ENCODE results near the gene SPTBN5. TPM values are rescaled to one million over a fixed set of nuclear protein-coding genes. Genes with fewer than 3 reads are reported as not detected.

The SPTBN5 gene
- polyA plus RNA-seq, 1 donor from 2014 or later: 0.01 TPM

DNA sequence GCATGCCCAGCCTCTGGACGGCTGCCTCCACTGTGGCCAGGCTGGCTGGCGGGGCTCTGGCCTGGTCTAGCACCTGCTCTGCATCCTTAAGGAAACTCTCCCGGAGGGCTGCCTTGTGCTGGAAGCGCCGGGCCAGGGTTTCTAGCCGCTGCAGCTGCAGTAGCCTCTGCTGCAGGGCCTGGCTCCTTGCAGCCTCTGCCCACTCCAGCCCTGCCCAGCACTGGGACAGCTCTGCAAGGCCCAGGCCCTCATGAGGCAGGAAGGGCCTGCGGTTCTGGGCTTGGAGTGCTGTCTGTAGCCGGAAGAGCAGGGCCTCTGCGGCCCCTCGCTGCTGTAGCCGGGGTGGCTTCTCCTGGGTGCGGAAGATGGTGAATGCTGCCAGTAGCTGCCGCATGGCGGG lies 8.0 kb downstream of the SPTBN5 start:
- no peaks in the 10 kb centered on the region for H3K79me2 ChIP-seq (replicated peaks; ENCODE audit: insufficient read depth, low read length)
- H3K9me3 ChIP-seq (ENCODE audit: low read length): no peaks in the 10 kb centered on the region
- H4K20me1 ChIP-seq (ENCODE audit: insufficient read depth): no peaks in the 10 kb centered on the region
- H3K9me2 ChIP-seq (ENCODE audit: insufficient read depth, low read length): no peaks in the 10 kb centered on the region
- no peak overlapping the region for H3K4me3 ChIP-seq (ENCODE audit: low read length)
- TF ChIP-seq EP300 (conservative IDR thresholded peaks at IDR 0.05; ENCODE audit: poor library complexity, severe bottlenecking) (no peak), SMC3 (conservative IDR thresholded peaks at IDR 0.05; ENCODE audit: poor library complexity) (no peak), TAF1 (IDR thresholded peaks at IDR 0.05; ENCODE audit: low read depth) (no peak), MXI1 (conservative IDR thresholded peaks at IDR 0.05; ENCODE audit: poor library complexity, severe bottlenecking) (no peak), EZH2 (IDR thresholded peaks at IDR 0.05; ENCODE audit: borderline replicate concordance, insufficient read depth, low read length, poor library complexity, severe bottlenecking) (no peak), RAD21 (conservative IDR thresholded peaks at IDR 0.05) (no peak), POLR2AphosphoS5 (IDR thresholded peaks at IDR 0.05) (no peak)
- TF ChIP-seq, protein P1, sequence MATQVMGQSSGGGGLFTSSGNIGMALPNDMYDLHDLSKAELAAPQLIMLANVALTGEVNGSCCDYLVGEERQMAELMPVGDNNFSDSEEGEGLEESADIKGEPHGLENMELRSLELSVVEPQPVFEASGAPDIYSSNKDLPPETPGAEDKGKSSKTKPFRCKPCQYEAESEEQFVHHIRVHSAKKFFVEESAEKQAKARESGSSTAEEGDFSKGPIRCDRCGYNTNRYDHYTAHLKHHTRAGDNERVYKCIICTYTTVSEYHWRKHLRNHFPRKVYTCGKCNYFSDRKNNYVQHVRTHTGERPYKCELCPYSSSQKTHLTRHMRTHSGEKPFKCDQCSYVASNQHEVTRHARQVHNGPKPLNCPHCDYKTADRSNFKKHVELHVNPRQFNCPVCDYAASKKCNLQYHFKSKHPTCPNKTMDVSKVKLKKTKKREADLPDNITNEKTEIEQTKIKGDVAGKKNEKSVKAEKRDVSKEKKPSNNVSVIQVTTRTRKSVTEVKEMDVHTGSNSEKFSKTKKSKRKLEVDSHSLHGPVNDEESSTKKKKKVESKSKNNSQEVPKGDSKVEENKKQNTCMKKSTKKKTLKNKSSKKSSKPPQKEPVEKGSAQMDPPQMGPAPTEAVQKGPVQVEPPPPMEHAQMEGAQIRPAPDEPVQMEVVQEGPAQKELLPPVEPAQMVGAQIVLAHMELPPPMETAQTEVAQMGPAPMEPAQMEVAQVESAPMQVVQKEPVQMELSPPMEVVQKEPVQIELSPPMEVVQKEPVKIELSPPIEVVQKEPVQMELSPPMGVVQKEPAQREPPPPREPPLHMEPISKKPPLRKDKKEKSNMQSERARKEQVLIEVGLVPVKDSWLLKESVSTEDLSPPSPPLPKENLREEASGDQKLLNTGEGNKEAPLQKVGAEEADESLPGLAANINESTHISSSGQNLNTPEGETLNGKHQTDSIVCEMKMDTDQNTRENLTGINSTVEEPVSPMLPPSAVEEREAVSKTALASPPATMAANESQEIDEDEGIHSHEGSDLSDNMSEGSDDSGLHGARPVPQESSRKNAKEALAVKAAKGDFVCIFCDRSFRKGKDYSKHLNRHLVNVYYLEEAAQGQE (IDR thresholded peaks at IDR 0.05; ENCODE audit: borderline replicate concordance): no peak
- TF ChIP-seq, protein P2, sequence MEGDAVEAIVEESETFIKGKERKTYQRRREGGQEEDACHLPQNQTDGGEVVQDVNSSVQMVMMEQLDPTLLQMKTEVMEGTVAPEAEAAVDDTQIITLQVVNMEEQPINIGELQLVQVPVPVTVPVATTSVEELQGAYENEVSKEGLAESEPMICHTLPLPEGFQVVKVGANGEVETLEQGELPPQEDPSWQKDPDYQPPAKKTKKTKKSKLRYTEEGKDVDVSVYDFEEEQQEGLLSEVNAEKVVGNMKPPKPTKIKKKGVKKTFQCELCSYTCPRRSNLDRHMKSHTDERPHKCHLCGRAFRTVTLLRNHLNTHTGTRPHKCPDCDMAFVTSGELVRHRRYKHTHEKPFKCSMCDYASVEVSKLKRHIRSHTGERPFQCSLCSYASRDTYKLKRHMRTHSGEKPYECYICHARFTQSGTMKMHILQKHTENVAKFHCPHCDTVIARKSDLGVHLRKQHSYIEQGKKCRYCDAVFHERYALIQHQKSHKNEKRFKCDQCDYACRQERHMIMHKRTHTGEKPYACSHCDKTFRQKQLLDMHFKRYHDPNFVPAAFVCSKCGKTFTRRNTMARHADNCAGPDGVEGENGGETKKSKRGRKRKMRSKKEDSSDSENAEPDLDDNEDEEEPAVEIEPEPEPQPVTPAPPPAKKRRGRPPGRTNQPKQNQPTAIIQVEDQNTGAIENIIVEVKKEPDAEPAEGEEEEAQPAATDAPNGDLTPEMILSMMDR (IDR thresholded peaks at IDR 0.05; ENCODE audit: poor library complexity, severe bottlenecking): no peak
- no peak overlapping the region for H3K9ac ChIP-seq (ENCODE audit: low read length)
- no peaks in the 10 kb centered on the region for H3K36me3 ChIP-seq (ENCODE audit: insufficient read depth, low read length)
- no peaks in the 10 kb centered on the region for H3F3A ChIP-seq (ENCODE audit: insufficient read depth, low read length, poor library complexity, severe bottlenecking)
- no peak overlapping the region for H3K4me2 ChIP-seq (ENCODE audit: low read length)
- H3K27ac ChIP-seq (ENCODE audit: low read length): no peak overlapping the region
- peaks cover 21% of the 10 kb centered on the region for H3K27me3 ChIP-seq (ENCODE audit: insufficient read depth, low read depth, low read length)
- H2AFZ ChIP-seq (ENCODE audit: low read depth, low read length): no peak overlapping the region

DNA sequence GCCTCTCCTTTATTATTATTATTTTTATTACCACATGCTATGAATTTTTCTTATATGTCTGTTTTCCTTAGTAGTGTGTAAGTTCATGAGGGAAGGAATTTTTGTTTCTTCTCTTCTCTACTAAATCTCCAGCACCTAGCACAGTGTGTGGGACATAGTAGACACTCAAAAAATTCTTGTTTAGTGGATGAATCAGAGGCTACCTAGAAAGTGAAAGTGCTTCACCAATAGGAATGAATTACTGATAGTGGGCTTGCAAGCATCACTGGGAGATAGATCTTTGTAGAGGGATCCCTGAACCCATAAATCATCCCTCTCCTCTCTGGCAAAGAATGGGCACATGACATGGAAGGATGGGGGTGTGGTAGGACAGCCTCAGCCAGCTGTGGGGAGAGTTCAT lies 8.5 kb downstream of the SPTBN5 start:
- no peak overlapping the region for H3K9ac ChIP-seq (ENCODE audit: low read length)
- H3K27me3 ChIP-seq (ENCODE audit: insufficient read depth, low read depth, low read length): peaks cover 26% of the 10 kb centered on the region
- H2AFZ ChIP-seq (ENCODE audit: low read depth, low read length): no peak overlapping the region
- no peaks in the 10 kb centered on the region for H3K79me2 ChIP-seq (replicated peaks; ENCODE audit: insufficient read depth, low read length)
- no peak overlapping the region for H3K4me2 ChIP-seq (ENCODE audit: low read length)
- H3K36me3 ChIP-seq (ENCODE audit: insufficient read depth, low read length): no peaks in the 10 kb centered on the region
- H3K4me3 ChIP-seq (ENCODE audit: low read length): no peak overlapping the region
- H3K27ac ChIP-seq (ENCODE audit: low read length): no peak overlapping the region
- no peak for TF ChIP-seq EZH2 (IDR thresholded peaks at IDR 0.05; ENCODE audit: borderline replicate concordance, insufficient read depth, low read length, poor library complexity, severe bottlenecking)
- no peak for TF ChIP-seq SMC3 (conservative IDR thresholded peaks at IDR 0.05; ENCODE audit: poor library complexity)
- TF ChIP-seq RAD21 (conservative IDR thresholded peaks at IDR 0.05): no peak
- TF ChIP-seq, protein P2 (IDR thresholded peaks at IDR 0.05; ENCODE audit: poor library complexity, severe bottlenecking): no peak
- TF ChIP-seq TAF1 (IDR thresholded peaks at IDR 0.05; ENCODE audit: low read depth): no peak
- TF ChIP-seq POLR2AphosphoS5 (IDR thresholded peaks at IDR 0.05): no peak
- no peak for TF ChIP-seq MXI1 (conservative IDR thresholded peaks at IDR 0.05; ENCODE audit: poor library complexity, severe bottlenecking)
- TF ChIP-seq, protein P1 (IDR thresholded peaks at IDR 0.05; ENCODE audit: borderline replicate concordance): no peak
- no peak for TF ChIP-seq EP300 (conservative IDR thresholded peaks at IDR 0.05; ENCODE audit: poor library complexity, severe bottlenecking)
- H3K9me2 ChIP-seq (ENCODE audit: insufficient read depth, low read length): no peaks in the 10 kb centered on the region
- H4K20me1 ChIP-seq (ENCODE audit: insufficient read depth): no peaks in the 10 kb centered on the region
- H3F3A ChIP-seq (ENCODE audit: insufficient read depth, low read length, poor library complexity, severe bottlenecking): no peaks in the 10 kb centered on the region
- no peaks in the 10 kb centered on the region for H3K9me3 ChIP-seq (ENCODE audit: low read length)
